H1 (cell line): ENCODE measurements around the gene UPF2. TPM values are rescaled to one million over a fixed set of nuclear protein-coding genes. Genes with fewer than 3 reads are reported as not detected.

Source experiments
- CTCF ChIA-PET: fragments of 300-600 bp; sonication (Branson Sonifier 250); formaldehyde crosslinking; loops from one replicate; lab custom pipeline; 2021; ENCODE audit not compliant: partially characterized antibody; lab: Charles Lee
- POLR2A ChIA-PET: fragments of 300-600 bp; sonication (Branson Sonifier 250); formaldehyde crosslinking; loops from one replicate; lab custom pipeline; 2021; ENCODE audit warnings: inconsistent platforms; ENCODE audit not compliant: partially characterized antibody; lab: Charles Lee
- DNase-seq, 2 experiments: peaks; one replicate each; pipeline versions ENCODE4 v3.0.0 to v3.0.0-alpha.2; 2010 to 2022; ENCODE audit warnings: low spot score in 2 of 2, low read depth in 1 of 2, mixed read lengths in 1 of 2
- FAIRE-seq: peaks from 2 replicates; lab custom pipeline; 2011; peaks lifted over from hg19 to GRCh38; lab: Jason Lieb, UNC
- H2AFZ ChIP-seq: 2 replicates; pipeline ENCODE4 v1.8.1; 2012; ENCODE audit warnings: low read length, inconsistent platforms
- H2AK5ac ChIP-seq: 2 replicates; pipeline ENCODE4 v1.6.1; 2013; ENCODE audit warnings: low read depth, low read length
- H2BK120ac ChIP-seq: replicated peaks from 2 replicates; pipeline ENCODE3; 2013; ENCODE audit warnings: low read depth, low read length, inconsistent platforms
- H2BK12ac ChIP-seq: 2 replicates; pipeline ENCODE4 v1.6.1; 2013; ENCODE audit warnings: low read depth, low read length
- H2BK15ac ChIP-seq: 2 replicates; pipeline ENCODE4 v1.6.1; 2013; ENCODE audit warnings: low read length
- H2BK20ac ChIP-seq: 2 replicates; pipeline ENCODE4 v1.6.1; 2013; ENCODE audit warnings: low read length
- H2BK5ac ChIP-seq: 2 replicates; pipeline ENCODE4 v1.6.1; 2013; ENCODE audit warnings: low read depth, low read length
- H3K14ac ChIP-seq: 2 replicates; pipeline ENCODE4 v1.6.1; 2013; ENCODE audit warnings: inconsistent platforms; ENCODE audit not compliant: insufficient read length
- H3K18ac ChIP-seq: 2 replicates; pipeline ENCODE4 v1.6.1; 2013; ENCODE audit warnings: low read length; ENCODE audit errors: extremely low read depth
- H3K23ac ChIP-seq: 2 replicates; pipeline ENCODE4 v1.6.1; 2013; ENCODE audit warnings: inconsistent platforms; ENCODE audit not compliant: insufficient read length
- H3K23me2 ChIP-seq: 2 replicates; pipeline ENCODE4 v1.6.1; 2013; ENCODE audit warnings: low read depth, low read length
- H3K27ac ChIP-seq: 2 replicates; pipeline ENCODE4 v1.6.1; 2011; ENCODE audit warnings: low read depth, low read length, inconsistent platforms
- H3K27me3 ChIP-seq, 4 experiments: replicated peaks in 1 of 4; 1 replicate in 1 of 4; 2 replicates in 3 of 4; pipeline versions ENCODE4 v1.6.1 to v1.8.1; 2011 to 2013; ENCODE audit warnings: low read length in 3 of 4, mild to moderate bottlenecking in 3 of 4, inconsistent platforms in 2 of 4, mixed read lengths in 2 of 4, moderate library complexity in 1 of 4; ENCODE audit not compliant: control insufficient read depth in 3 of 4, insufficient read depth in 3 of 4; ENCODE audit errors: extremely low read depth in 1 of 4
- H3K36me3 ChIP-seq, 4 experiments: 2 replicates each; pipeline versions ENCODE4 v1.6.1 to v1.8.1; 2011 to 2013; ENCODE audit warnings: mild to moderate bottlenecking in 4 of 4, low read length in 3 of 4, moderate library complexity in 2 of 4, control low read depth in 1 of 4, inconsistent platforms in 1 of 4; ENCODE audit not compliant: insufficient read depth in 4 of 4, control insufficient read depth in 2 of 4
- H3K4ac ChIP-seq: replicated peaks from 2 replicates; pipeline ENCODE3; 2013; ENCODE audit warnings: low read length, low read depth, mixed read lengths, inconsistent platforms; ENCODE audit not compliant: insufficient read length
- H3K4me1 ChIP-seq, 4 experiments: replicated peaks in 1 of 4; 1 replicate in 1 of 4; 2 replicates in 3 of 4; pipeline versions ENCODE4 v1.6.1 to v1.8.1; 2011 to 2013; ENCODE audit warnings: low read length in 3 of 4, inconsistent platforms in 2 of 4, mixed read lengths in 1 of 4; ENCODE audit not compliant: insufficient read depth in 4 of 4, control insufficient read depth in 3 of 4
- H3K4me2 ChIP-seq, 2 experiments: 2 replicates each; pipeline versions ENCODE4 v1.6.1 to v1.8.1; 2011 to 2013; ENCODE audit warnings: low read depth in 2 of 2, low read length in 2 of 2, control low read depth in 1 of 2, inconsistent platforms in 1 of 2, mild to moderate bottlenecking in 1 of 2; ENCODE audit not compliant: insufficient read depth in 1 of 2
- H3K4me3 ChIP-seq, 4 experiments: fragments of 200-600, 300-600 bp in 1 of 4; sonication (generic), shearing (Covaris generic), sonication (Bioruptor Twin) in 1 of 4; 2 replicates each; pipeline versions ENCODE4 v1.5.1 to v1.8.1; 2011 to 2016; ENCODE audit warnings: low read length in 4 of 4, low read depth in 3 of 4, control low read depth in 2 of 4, inconsistent platforms in 2 of 4, mild to moderate bottlenecking in 2 of 4, mixed read lengths in 1 of 4, moderate library complexity in 1 of 4; ENCODE audit not compliant: insufficient read depth in 2 of 4; ENCODE audit errors: extremely low read depth in 1 of 4
- H3K56ac ChIP-seq: replicated peaks from 2 replicates; pipeline ENCODE3; 2013; ENCODE audit warnings: low read depth, mild to moderate bottlenecking, mixed read lengths, low read length, inconsistent platforms; ENCODE audit not compliant: insufficient read length
- H3K79me1 ChIP-seq: 2 replicates; pipeline ENCODE4 v1.6.1; 2013; ENCODE audit warnings: low read depth, low read length, control low read depth
- H3K79me2 ChIP-seq, 2 experiments: 2 replicates each; pipeline versions ENCODE4 v1.6.1 to v1.8.1; 2012 to 2013; ENCODE audit warnings: low read length in 2 of 2, mild to moderate bottlenecking in 2 of 2, inconsistent platforms in 1 of 2; ENCODE audit not compliant: insufficient read depth in 2 of 2, control insufficient read depth in 1 of 2
- H3K9ac ChIP-seq, 4 experiments: replicated peaks in 1 of 4; 1 replicate in 1 of 4; 2 replicates in 3 of 4; pipeline versions ENCODE4 v1.6.1 to v1.8.1; 2011 to 2013; ENCODE audit warnings: low read depth in 3 of 4, low read length in 3 of 4, control low read depth in 2 of 4, mild to moderate bottlenecking in 2 of 4, moderate library complexity in 2 of 4, inconsistent platforms in 1 of 4; ENCODE audit errors: extremely low read depth in 1 of 4
- H3K9me3 ChIP-seq, 2 experiments: 2 replicates each; pipeline versions ENCODE4 v1.6.1 to v1.8.1; 2012 to 2013; ENCODE audit warnings: mild to moderate bottlenecking in 2 of 2, moderate library complexity in 2 of 2, control low read depth in 1 of 2, inconsistent platforms in 1 of 2, low read depth in 1 of 2, low read length in 1 of 2, mixed read lengths in 1 of 2; ENCODE audit not compliant: insufficient read depth in 2 of 2
- H4K20me1 ChIP-seq, 2 experiments: replicated peaks in 1 of 2; 2 replicates each; pipeline versions ENCODE3 to v1.8.1; 2011 to 2013; ENCODE audit warnings: inconsistent platforms in 2 of 2, low read length in 2 of 2, mild to moderate bottlenecking in 1 of 2; ENCODE audit not compliant: insufficient read depth in 2 of 2, control insufficient read depth in 1 of 2
- H4K5ac ChIP-seq: 2 replicates; pipeline ENCODE4 v1.6.1; 2013; ENCODE audit warnings: low read length, low read depth, mixed read lengths, inconsistent platforms; ENCODE audit not compliant: insufficient read length
- H4K8ac ChIP-seq: 2 replicates; pipeline ENCODE4 v1.8.0; 2013; ENCODE audit warnings: mild to moderate bottlenecking, moderate library complexity, low read length, inconsistent platforms; ENCODE audit not compliant: insufficient read depth; ENCODE audit errors: extremely low read depth
- H4K91ac ChIP-seq: replicated peaks from 2 replicates; pipeline ENCODE3; 2013; ENCODE audit warnings: low read length, mixed read lengths, inconsistent platforms; ENCODE audit not compliant: insufficient read length
- BACH1 ChIP-seq: IDR thresholded peaks from 2 replicates; pipeline ENCODE4 v1.6.1; 2012; ENCODE audit warnings: low read length, improper control_type of control experiment
- CHD2 ChIP-seq: IDR thresholded peaks from 2 replicates; pipeline ENCODE4 v1.6.1; 2012; ENCODE audit warnings: low read length, improper control_type of control experiment
- JUND ChIP-seq: IDR thresholded peaks from 2 replicates; pipeline ENCODE4 v1.6.1; 2011; ENCODE audit warnings: mild to moderate bottlenecking, improper control_type of control experiment, low read length
- KDM1A ChIP-seq: fragments of 200-600, 300-600 bp; sonication (generic); IDR thresholded peaks from 2 replicates; pipeline ENCODE4 v1.7.1; 2016; ENCODE audit warnings: mild to moderate bottlenecking, low read length, borderline replicate concordance
- KDM4A ChIP-seq: IDR thresholded peaks from one replicate; pipeline ENCODE4 v1.7.1; 2012; ENCODE audit warnings: low read depth, mild to moderate bottlenecking, moderate library complexity, low read length, inconsistent platforms; ENCODE audit not compliant: severe bottlenecking
- PHF8 ChIP-seq: fragments of 200-600 bp; sonication (generic); conservative IDR thresholded peaks from 2 replicates; pipeline ENCODE4 v1.7.1; 2012; ENCODE audit warnings: low read depth, mild to moderate bottlenecking, inconsistent platforms, low read length, moderate library complexity
- POU5F1 ChIP-seq: IDR thresholded peaks from 2 replicates; pipeline ENCODE4 v1.6.1; 2011; ENCODE audit warnings: low read depth, mild to moderate bottlenecking, low read length, moderate library complexity
- SAP30 ChIP-seq: fragments of 300-600 bp; sonication (generic); IDR thresholded peaks from 2 replicates; pipeline ENCODE4 v1.7.1; 2012; ENCODE audit warnings: low read length, moderate library complexity, mild to moderate bottlenecking, inconsistent platforms; ENCODE audit not compliant: insufficient read depth, insufficient replicate concordance
- SIN3A ChIP-seq, 2 experiments: IDR thresholded peaks in 1 of 2; conservative IDR thresholded peaks in 1 of 2; 2 replicates each; pipeline ENCODE4 v1.6.1; 2011 to 2012; ENCODE audit warnings: low read length in 2 of 2, improper control_type of control experiment in 1 of 2, low read depth in 1 of 2, mild to moderate bottlenecking in 1 of 2
- SIX5 ChIP-seq: IDR thresholded peaks from 2 replicates; pipeline ENCODE4 v1.6.1; 2011; ENCODE audit warnings: mild to moderate bottlenecking, low read depth, low read length
- YY1 ChIP-seq: IDR thresholded peaks from 2 replicates; pipeline ENCODE4 v1.6.1; 2011; ENCODE audit warnings: low read depth, mild to moderate bottlenecking, low read length
- WGBS, 2 experiments: shearing (Covaris generic) in 1 of 2; methylation state at CpG; one replicate each; pipeline versions ENCODE4 v1.1.6 to v1.1.7; 2013 to 2015; ENCODE audit warnings: low lambda C conversion rate in 2 of 2, mixed read lengths in 2 of 2, inconsistent platforms in 1 of 2, low coverage in 1 of 2, missing lambda C conversion rate in 1 of 2; ENCODE audit not compliant: insufficient replicate concordance in 2 of 2, insufficient coverage in 1 of 2, insufficient read length in 1 of 2; ENCODE audit errors: extremely low coverage in 1 of 2, missing lambda C conversion rate in 1 of 2; 5-methylcytosine and 5-hydroxymethylcytosine counted together
- polyA plus RNA-seq, 7 experiments: library from polyadenylated mRNA; depleted of rRNA in 3 of 7; stranded (reverse) in 5 of 7; unstranded in 2 of 7; fragments of >200 nt in 5 of 7; fragments of 200-250 nt in 2 of 7; gene quantifications; 1 replicate in 5 of 7; 2 replicates in 1 of 7; 4 replicates in 1 of 7; pipeline versions ENCODE4 v1.2.1 to v1.2.3, GENCODE V29; 2011 to 2013; ENCODE audit warnings: missing spikeins in 2 of 7, mixed read lengths in 2 of 7
- total RNA-seq: library from RNA; stranded (reverse); fragmentation: NEBNext Ultra II Directional; extraction: Animal tissue kit (Norgen Biotek cat#: 25700); gene quantifications from 2 replicates; pipeline ENCODE4 v1.2.1, GENCODE V29; 2021

The UPF2 gene
- total and polyA plus RNA-seq, 2 of the 8 experiments (the other 6 are each of a cell fraction or from before 2014, with no cell fraction given), result 6.2 to 32.8 TPM

GRCh38 chr10:11876805-11877590 is 165.6 kb downstream of the UPF2 start:
- Histone ChIP-seq H2BK120ac (no peak overlapping the region), H4K5ac (no peak overlapping the region), H4K91ac (peak overlapping the region; percentile 32), H3K79me1 (no peaks in the 10 kb centered on the region), H3K27me3 (no peaks in the 10 kb centered on the region), H3K4me3 (no peak overlapping the region), H3K23ac (no peak overlapping the region), H4K20me1 (no peaks in the 10 kb centered on the region), H3K56ac (no peak overlapping the region), H3K9ac (no peak overlapping the region), H3K4me2 (no peak overlapping the region), H3K36me3 (no peaks in the 10 kb centered on the region), H3K14ac (no peak overlapping the region), H2AK5ac (no peak overlapping the region; the same call in 1 of the 2 replicates), H2BK15ac (no peak overlapping the region), H2AFZ (no peak overlapping the region), H3K27ac (no peak overlapping the region), H3K4ac (no peak overlapping the region), H3K9me3 (no peaks in the 10 kb centered on the region), H4K8ac (peak overlapping the region; percentile 20; the same call in 1 of the 2 replicates), H2BK12ac (peak overlapping the region; percentile 81; the same call in 1 of the 2 replicates), H3K23me2 (no peaks in the 10 kb centered on the region), H2BK5ac (no peak overlapping the region; the same call in 1 of the 2 replicates), H3K18ac (no peak overlapping the region), H3K4me1 (peaks cover 6 to 19% (median 14%) of the 10 kb centered on the region in 4 experiments), H2BK20ac (no peak overlapping the region), H3K79me2 (no peaks in the 10 kb centered on the region)
- DNase-seq (no peak), FAIRE-seq (no peak)
- 89% methylated on average over 18 of the region's 19 CpGs; no CpG with 5 or more reads in 1 of the 2 experiments for WGBS, 2 experiments
- POLR2A ChIA-PET, result interaction anchor here (0.9 to 2.2 kb wide), 6 partner anchors 9 to 36 kb away, joined by 3 to 6 read pairs (median 3); no protein-coding TSS in a partner anchor
- CTCF ChIA-PET, result interaction anchor here (0.9 to 3.6 kb wide), 17 partner anchors 9 to 153 kb away, joined by 3 to 15 read pairs (median 4); no protein-coding TSS in a partner anchor
- TF ChIP-seq BACH1 (no peak), JUND (no peak), KDM4A (no peak), SIX5 (no peak), SAP30 (no peak), YY1 (no peak), POU5F1 (no peak), KDM1A (no peak), PHF8 (no peak), SIN3A (conservative IDR thresholded peaks at IDR 0.05 in 1 of 2, IDR thresholded peaks at IDR 0.05 in 1 of 2; ENCODE audit: low read depth in 1 of 2, low read length in 2 of 2) (no peak), CHD2 (no peak)
